HG02981 (cell line): ENCODE measurements around the gene IGF2R.
"Not testable (repeated sequence)": the region's sequence is repeated elsewhere in the genome, so short reads cannot be mapped to it uniquely, and the experiment has no call there.

Experiments
- ATAC-seq: cut with Tn5 transposase; IDR thresholded peaks from one replicate; pipeline ENCODE4 v1.9.1; 2021; ENCODE audit warnings: mild to moderate bottlenecking, moderate library complexity; ENCODE audit not compliant: unreplicated experiment

The IGF2R gene

GRCh38 chr6:159996087-159996622 is 27.3 kb downstream of the IGF2R start:
- ATAC-seq, result no peak

GRCh38 chr6:159996626-159997497 is 28.0 kb downstream of the IGF2R start:
- no peak for ATAC-seq

- ATAC-seq, result no peak
Observed at GRCh38 chr6:159997498-159998101, 28.7 kb downstream of the IGF2R start.

GRCh38 chr6:159998538-159998937 is 29.7 kb downstream of the IGF2R start:
- ATAC-seq, result no peak

GRCh38 chr6:159999240-159999671 is 30.4 kb downstream of the IGF2R start:
- ATAC-seq, result no peak

- no peak for ATAC-seq
Observed at GRCh38 chr6:160000280-160000704, 31.4 kb downstream of the IGF2R start.

- ATAC-seq, result not testable (repeated sequence)
Observed at GRCh38 chr6:160000893-160001427, 32.1 kb downstream of the IGF2R start.

- no peak for ATAC-seq
Observed at GRCh38 chr6:160002882-160003281, 34.0 kb downstream of the IGF2R start.

- no peak for ATAC-seq
Observed at GRCh38 chr6:160004018-160004417, 35.1 kb downstream of the IGF2R start.

- ATAC-seq, result no peak
Observed at GRCh38 chr6:160004419-160005175, 35.7 kb downstream of the IGF2R start.

- ATAC-seq, result no peak
Observed at GRCh38 chr6:160005211-160005610, 36.3 kb downstream of the IGF2R start.

- no peak for ATAC-seq
Observed at GRCh38 chr6:160005861-160006540, 37.1 kb downstream of the IGF2R start.

GRCh38 chr6:160007145-160007544 is 38.3 kb downstream of the IGF2R start:
- ATAC-seq, result no peak

- no peak for ATAC-seq
Observed at GRCh38 chr6:160007611-160008010, 38.7 kb downstream of the IGF2R start.

- ATAC-seq, result no peak
Observed at GRCh38 chr6:160010067-160010466, 41.2 kb downstream of the IGF2R start.

- no peak for ATAC-seq
Observed at GRCh38 chr6:160013987-160014868, 45.3 kb downstream of the IGF2R start.

- ATAC-seq, result no peak
Observed at GRCh38 chr6:160014869-160015182, 45.9 kb downstream of the IGF2R start.

- ATAC-seq, result no peak
Observed at GRCh38 chr6:160015778-160016684, 47.1 kb downstream of the IGF2R start.

GRCh38 chr6:160022101-160022500 is 53.2 kb downstream of the IGF2R start:
- ATAC-seq, result no peak
